Fibroblast of lung (primary cell): ENCODE data around the gene ASCL2.

ENCODE experiments used
- CTCF ChIP-seq, 2 donors: IDR thresholded peaks in 1 of 2; conservative IDR thresholded peaks in 1 of 2; 1 replicate in 1 of 2; 2 replicates in 1 of 2; pipeline ENCODE4 v1.5.1; 2011 to 2012; ENCODE audit warnings: low read length in 2 of 2, control low read depth in 1 of 2, inconsistent platforms in 1 of 2, low read depth in 1 of 2, mild to moderate bottlenecking in 1 of 2
- EZH2 ChIP-seq: IDR thresholded peaks from 2 replicates; pipeline ENCODE4 v1.5.1; 2012; ENCODE audit warnings: low read length, control low read depth, mild to moderate bottlenecking; ENCODE audit errors: missing control alignments

DNA sequence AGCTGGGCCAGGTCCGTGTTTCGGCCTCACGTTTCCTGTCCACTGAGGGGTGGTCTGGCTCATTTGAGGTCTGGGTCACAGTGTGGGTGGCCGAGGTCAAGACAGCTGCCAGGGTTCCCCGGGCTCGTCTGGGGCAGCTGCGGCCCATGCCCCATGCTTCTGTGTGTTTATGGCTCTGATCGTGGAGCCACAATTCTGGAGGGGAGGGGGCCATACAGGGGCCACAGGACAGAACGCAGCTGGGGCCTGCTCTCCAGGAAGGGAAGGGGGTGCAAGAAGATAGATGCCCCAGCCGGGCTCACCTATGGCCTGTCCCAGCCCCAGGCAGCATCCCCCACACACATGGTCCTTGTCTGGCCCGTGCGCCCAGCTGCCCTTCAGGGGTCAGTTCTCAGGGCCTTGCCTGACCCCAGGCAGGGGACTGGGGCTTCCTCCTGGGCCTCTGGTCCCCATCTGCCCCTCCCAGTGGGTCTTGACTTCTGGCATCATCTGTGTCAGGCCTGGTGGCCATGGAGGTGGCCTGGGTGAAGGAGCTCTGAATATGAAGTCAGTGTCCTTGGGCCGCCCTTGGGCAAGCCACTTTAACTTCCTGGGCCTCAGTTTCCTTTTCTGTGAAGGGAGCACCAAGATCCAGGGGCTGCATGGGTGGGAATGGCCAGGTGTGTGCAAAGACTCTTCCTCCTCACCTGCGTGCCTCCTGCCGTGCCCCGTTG, 39.8 kb upstream of the ASCL2 start:
- TF ChIP-seq CTCF (conservative IDR thresholded peaks at IDR 0.05 in 1 of 2, IDR thresholded peaks at IDR 0.05 in 1 of 2; ENCODE audit: low read depth in 1 of 2, low read length in 2 of 2) (no peak), EZH2 (no peak)
